ENCODE measurements around the gene MINDY4.

Gene MINDY4

DNA sequence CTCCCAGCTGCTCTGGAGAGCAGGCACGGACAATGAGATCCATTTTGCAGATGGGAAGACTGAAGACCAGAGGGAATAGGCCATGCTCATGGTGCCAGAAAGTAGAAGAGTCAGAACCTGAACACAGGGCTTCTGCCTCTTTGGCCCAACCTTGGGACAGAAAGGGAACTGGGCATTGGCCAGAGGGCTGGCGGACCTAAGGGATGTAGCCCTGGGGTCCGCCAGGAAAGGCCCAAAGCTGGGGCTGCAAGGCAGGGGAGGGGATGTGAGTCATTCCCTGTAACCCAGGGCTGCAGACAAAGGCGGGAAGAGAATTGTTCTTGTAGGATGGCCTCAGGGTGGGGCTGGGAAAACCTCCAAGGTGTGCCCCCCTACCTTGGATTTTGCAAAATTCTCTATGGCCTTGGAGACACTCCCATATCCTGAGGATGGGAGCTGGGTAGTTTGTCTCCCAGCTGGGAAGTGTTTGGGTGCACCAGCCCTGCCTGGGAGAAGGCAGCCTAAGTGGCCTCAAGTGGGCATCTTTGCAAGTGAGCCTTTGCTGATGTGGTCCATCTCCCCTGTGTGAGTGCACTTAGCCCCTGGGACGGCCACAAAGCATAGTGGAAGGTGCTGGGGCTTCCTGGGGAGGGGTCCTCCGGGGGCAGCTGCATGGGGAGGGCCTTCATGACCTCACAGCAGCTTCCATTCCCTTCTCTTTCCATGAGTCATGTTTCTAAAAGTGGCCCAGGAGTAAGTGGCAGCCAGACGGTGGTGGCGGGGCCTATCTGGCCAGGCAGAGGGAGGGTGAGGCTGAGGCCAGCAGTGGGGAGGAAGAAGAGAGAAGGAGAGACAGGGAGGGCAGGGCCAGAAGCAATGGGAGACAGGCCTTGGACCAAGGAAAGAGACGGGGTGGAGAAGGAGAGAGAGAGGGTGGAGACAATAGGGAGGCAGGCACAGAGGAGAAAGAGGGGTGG lies 149.6 kb downstream of the MINDY4 start:
- no peak for DNase-seq

GRCh38 chr7:30921540-30922401 lies 150.6 kb downstream of the MINDY4 start:
- no peak for DNase-seq

DNA sequence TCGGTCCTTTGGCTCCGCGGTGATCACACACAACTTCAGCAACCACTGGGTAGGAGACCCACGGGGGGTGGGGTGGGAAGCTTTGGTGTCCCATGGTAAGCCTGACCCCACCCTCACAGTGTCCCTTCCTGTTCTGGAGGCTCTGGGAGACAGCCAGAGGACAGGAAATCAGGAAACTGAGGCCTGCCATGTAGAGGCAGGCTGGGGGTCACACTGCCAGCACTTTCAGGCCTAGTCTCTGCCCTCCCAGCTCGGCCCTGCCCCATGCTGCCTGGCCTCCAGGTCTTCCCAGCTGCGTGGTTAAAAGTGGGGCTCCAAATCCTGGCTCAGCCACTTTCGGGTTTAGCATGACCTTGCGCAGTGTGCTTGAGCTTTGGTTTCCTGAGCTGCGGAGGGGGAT lies 151.4 kb downstream of the MINDY4 start:
- DNase-seq = no peak

DNA sequence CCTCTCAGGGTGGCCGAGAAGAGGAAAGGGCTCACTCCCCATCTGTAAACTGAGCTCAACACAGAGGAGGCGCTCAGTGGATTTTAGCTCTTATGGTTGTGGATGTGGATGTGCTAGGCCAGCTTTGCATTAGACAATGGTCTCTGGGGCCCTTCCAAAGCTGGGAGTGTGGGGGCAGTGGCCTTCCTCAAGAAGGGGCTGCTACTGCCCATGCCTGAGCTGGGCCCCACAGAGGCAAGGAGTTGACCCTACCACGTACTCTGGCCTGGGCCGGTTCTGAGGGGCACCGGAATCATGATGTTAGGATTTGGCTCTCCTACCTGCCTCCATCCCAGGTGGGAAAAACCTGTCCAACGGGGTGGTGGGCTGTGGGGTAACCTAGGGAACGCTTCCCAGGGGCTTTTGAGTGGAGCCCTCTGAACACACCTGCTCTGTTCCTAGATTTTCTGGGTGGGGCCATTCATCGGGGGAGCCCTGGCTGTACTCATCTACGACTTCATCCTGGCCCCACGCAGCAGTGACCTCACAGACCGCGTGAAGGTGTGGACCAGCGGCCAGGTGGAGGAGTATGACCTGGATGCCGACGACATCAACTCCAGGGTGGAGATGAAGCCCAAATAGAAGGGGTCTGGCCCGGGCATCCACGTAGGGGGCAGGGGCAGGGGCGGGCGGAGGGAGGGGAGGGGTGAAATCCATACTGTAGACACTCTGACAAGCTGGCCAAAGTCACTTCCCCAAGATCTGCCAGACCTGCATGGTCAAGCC lies 152.0 kb downstream of the MINDY4 start:
- no peak for DNase-seq

GRCh38 chr7:30923774-30924413 lies 152.7 kb downstream of the MINDY4 start:
- DNase-seq = no peak

DNA sequence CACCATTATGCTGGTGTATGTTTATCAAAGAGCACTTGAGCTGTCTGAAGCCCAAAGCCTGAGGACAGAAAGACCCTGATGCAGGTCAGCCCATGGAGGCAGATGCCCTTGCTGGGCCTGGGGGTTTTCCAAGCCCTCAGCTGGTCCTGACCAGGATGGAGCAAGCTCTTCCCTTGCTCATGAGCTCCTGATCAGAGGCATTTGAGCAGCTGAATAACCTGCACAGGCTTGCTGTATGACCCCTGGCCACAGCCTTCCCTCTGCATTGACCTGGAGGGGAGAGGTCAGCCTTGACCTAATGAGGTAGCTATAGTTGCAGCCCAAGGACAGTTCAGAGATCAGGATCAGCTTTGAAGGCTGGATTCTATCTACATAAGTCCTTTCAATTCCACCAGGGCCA lies 153.4 kb downstream of the MINDY4 start:
- no peak for DNase-seq

DNA sequence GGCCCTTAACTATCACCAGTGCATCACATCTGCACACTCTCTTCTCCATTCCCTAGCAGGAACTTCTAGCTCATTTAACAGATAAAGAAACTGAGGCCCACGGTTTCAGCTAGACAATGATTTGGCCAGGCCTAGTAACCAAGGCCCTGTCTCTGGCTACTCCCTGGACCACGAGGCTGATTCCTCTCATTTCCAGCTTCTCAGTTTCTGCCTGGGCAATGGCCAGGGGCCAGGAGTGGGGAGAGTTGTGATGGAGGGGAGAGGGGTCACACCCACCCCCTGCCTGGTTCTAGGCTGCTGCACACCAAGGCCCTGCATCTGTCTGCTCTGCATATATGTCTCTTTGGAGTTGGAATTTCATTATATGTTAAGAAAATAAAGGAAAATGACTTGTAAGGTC lies 153.9 kb downstream of the MINDY4 start:
- no peak for DNase-seq

DNA sequence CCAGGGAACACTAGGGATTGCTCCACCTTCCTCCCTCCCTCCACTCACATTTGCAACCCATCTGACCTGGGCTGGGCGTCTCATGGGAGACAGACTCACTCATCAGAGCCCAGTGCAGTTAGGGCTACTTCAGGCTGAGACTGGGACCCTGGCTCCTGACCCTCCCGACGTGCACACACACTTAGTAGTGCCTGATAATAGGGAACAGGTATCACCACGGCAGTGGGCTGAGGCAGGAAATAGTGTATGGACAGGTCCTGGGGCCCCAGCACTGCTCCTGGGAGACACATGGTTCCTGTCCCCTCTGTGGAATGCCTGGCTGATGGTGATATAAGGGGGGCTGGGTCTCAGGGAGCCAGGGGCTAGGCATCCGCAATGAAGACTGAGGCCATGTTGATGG lies 154.7 kb downstream of the MINDY4 start:
- DNase-seq = no peak

GRCh38 chr7:30926313-30926712 lies 155.1 kb downstream of the MINDY4 start:
- DNase-seq = no peak

DNA sequence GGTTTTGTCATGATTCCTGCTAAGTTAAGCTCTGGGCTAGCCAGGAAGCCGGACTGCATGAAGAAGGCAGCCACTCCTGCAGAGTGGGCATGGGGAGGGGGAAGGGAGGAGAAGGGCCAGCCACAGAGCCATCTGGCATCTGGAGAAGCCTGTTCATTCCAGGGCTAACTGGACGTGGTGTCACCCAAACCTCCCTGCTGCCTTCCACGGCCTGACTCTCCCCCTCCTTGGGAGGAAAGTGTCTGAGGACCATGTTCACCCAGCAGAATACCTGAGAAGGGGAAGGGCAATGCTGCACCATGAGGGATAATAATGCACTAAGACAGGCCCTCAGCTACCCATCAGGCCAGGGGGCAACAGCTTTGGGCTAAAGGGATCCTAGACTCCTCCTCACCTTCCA lies 155.8 kb downstream of the MINDY4 start:
- DNase-seq = no peak

DNA sequence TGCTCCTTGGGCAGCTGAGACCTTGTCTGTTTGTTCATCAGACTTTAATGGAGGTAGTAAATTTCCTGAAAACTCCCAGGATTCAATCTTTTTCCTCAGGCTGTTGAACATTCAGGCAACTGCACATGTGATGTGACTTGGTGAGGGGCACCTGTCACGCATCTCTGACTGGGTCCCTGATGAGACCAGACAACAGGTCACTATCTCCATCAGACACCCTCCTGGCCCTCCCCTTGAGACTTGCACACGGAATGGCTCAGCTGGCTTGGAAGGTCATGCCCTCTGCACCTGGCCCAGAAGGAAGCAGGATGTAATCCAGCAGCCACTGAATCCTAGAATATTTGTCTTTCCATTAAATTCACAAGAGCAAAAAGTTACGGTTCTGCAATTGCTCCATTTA lies 156.3 kb downstream of the MINDY4 start:
- no peak for DNase-seq

GRCh38 chr7:30928254-30928872 lies 157.1 kb downstream of the MINDY4 start:
- no peak for DNase-seq

DNA sequence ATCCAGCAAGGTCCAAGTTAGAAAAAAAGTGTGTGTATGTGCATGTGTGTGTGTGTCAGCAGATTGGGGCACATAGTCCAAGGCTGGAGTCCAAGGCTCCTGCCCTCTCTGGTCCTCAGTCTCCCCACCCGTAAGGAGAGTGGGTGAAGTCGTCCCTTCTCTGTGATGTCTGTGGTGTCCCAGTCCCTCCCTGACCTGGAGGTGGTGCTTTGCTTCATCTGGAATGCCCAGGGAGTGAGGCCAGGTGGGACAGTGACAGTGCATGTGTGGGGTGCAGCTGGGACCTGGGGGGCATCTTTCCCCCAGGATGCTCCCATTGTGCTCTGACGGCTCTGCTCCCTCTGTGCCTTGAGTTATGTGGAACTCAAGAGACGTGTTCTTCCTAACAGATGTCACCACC lies 158.5 kb downstream of the MINDY4 start:
- no peak for DNase-seq

- DNase-seq = no peak
Observed at GRCh38 chr7:30930621-30931020, 159.4 kb downstream of the MINDY4 start.

GRCh38 chr7:30931161-30931928 lies 160.1 kb downstream of the MINDY4 start:
- DNase-seq = no peak

DNA sequence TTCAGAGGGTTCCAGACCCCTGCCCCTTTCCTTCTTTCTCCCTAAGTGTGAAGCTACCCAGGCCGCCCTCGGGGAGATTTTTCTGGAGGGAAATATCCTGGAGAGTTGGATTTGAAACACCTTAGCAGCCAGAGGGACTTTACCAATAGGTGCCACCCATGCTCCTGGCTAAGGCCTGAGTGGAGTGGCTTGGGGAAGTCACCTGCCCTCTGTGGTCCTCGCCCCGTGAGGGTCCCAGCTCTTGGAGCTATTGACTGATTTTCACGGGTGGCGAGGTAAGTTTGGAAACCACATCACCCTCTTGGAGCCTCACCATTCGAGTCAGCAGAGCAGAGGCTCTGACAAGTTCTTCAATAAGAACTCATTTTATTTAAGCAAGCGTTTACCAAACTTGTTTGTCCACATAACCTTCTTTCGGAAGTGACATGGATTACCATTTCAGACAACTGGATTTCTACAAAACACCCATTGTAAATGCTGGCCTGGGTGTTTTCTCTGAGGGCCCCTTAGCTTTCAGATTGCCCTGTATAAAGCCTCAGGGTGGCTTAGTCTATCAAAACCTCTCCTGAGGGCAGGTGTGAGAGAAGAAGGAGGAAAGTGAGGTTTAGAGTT lies 160.8 kb downstream of the MINDY4 start:
- no peak for DNase-seq

DNA sequence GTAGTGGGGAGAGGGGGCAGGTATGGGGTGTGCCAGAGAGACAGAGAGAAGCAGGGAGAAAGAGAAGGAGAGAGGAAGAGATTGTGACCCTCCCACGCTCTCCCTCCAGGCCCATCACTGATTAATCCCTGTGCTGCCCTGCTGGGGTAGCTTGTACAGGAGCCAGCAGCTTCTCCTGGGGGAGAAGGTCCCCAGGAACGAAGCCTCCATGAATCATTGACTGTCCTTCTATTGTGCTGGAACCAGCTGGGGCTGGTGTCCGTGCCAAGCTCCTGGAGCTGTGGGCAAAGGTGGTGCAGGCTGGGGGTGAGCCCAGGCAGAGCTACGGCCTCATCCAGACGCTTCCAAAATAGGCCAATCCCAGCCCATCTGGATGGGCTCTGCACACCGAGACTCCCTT lies 161.3 kb downstream of the MINDY4 start:
- DNase-seq = no peak

DNA sequence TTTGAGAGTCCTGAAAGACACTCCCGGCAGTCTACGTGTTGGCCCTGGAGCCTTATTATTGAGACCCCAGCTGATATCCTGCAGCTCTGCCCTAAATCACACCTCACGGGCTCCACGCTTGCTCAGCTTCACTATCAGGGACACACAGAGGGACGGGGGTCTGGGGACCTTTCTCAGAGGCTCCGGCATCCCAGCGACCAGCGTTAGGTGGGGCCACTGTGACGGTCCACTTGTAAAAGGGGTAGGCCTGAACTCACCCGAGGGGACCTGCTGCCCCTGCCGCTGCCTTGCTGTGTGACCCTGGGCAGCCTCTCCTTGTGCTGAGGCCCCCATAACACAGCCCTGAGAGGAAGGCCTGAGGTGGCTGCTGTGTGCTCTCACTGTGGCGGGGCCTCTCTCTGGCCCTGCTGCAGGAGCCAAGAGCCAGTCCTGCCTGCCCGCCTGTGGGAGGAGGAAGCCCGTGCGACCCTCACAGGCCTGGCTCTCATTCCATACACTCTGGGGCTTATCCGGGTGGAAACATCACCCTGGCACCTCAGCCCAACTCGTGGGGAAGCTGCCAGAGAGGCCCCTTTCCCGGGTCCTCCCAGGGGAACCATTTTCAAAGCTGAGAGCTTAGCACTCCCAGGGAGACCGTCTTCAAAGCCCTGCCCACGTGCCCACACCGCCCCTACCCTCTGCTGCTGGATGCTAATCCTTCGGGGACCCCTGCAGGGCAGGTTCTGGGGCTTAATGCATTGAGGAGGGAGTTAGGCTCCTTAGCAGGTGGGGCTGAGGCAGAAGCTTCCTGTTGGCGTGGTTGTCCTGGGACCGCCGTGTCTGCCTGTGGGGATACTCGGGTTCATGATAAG lies 162.1 kb downstream of the MINDY4 start:
- DNase-seq = no peak

DNA sequence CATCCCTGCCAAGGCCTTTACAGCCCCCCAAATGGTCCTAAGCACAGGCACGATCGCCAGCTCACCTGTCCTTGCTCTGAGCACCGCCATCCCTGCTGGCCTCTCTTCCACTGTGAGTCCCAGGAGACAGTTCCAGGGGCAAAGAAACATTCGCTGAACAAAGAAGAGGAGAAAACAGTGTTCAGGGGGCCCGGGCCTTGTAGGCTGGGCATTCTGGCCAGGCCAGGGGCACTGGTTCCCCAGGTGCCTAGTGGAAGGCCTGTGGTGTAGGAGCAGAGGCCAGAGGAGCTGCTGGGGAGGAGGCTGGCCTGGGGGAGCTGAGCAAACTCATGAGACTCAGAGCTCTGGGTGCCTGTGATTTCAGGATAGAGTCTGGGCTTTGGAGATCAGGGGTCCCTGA lies 163.0 kb downstream of the MINDY4 start:
- DNase-seq = no peak

Measured in CD4-positive, alpha-beta T cell treated with Interleukin-6 for 4 hours (primary cell).